GM12878 (cell line): ENCODE measurements around the gene KCNIP2. TPM values are rescaled to one million over a fixed set of nuclear protein-coding genes. Genes with fewer than 3 reads are reported as not detected.

Source experiments
- ATAC-seq: fragments of 200-7000 bp; cut with Tn5 transposase; 3 replicates; pipeline ENCODE4 v1.9.1; 2020; ENCODE audit warnings: mild to moderate bottlenecking, moderate library complexity
- BruUV-seq: library from RNA; stranded (reverse); fragments of 400-500 nt; replicated peaks from 2 replicates; lab custom pipeline; 2021; lab: Mats Ljungman, UMichigan
- CTCF ChIA-PET: fragments of 300-600 bp; sonication (Branson Sonifier 250); formaldehyde crosslinking; extraction: SDS; loops from one replicate; lab custom pipeline; 2021; ENCODE audit warnings: inconsistent platforms; lab: Yijun Ruan, JAX
- POLR2A ChIA-PET: fragments of 350-600 bp; formaldehyde crosslinking; extraction: SDS; loops from one replicate; lab custom pipeline; 2021; ENCODE audit warnings: inconsistent platforms; lab: Charles Lee
- RAD21 ChIA-PET: fragments of 300-600 bp; sonication (Branson Sonifier 250); formaldehyde crosslinking; loops from one replicate; lab custom pipeline; 2023; ENCODE audit warnings: antibody characterized with exemption; ENCODE audit not compliant: unreplicated experiment; lab: Charles Lee
- SMC1A ChIA-PET: fragments of 300-600 bp; sonication (Branson Sonifier 250); formaldehyde crosslinking; loops from one replicate; lab custom pipeline; 2023; ENCODE audit not compliant: unreplicated experiment, uncharacterized antibody; lab: Charles Lee
- DNase-seq: peaks from one replicate; pipeline ENCODE4 v3.0.0-alpha.2; 2011; ENCODE audit warnings: low read depth, low spot score
- FAIRE-seq: peaks from 3 replicates; lab custom pipeline; 2011; peaks lifted over from hg19 to GRCh38; lab: Jason Lieb, UNC
- H2AFZ ChIP-seq: 2 replicates; pipeline ENCODE4 v1.6.0; 2011; ENCODE audit warnings: low read depth, low read length, control low read depth; ENCODE audit not compliant: control insufficient read depth
- H3K27ac ChIP-seq: 2 replicates; pipeline ENCODE4 v1.5.1; 2011; ENCODE audit warnings: control low read depth; ENCODE audit not compliant: control insufficient read depth, insufficient read depth
- H3K27me3 ChIP-seq, 2 experiments: replicated peaks in 1 of 2; 2 replicates each; pipeline versions ENCODE4 v1.6.0 to v1.6.1; 2011; ENCODE audit warnings: low read length in 1 of 2; ENCODE audit not compliant: control insufficient read depth in 2 of 2, insufficient read depth in 2 of 2
- H3K36me3 ChIP-seq, 2 experiments: 2 replicates each; pipeline ENCODE4 v1.5.1; 2011; ENCODE audit warnings: low read length in 1 of 2; ENCODE audit not compliant: control insufficient read depth in 2 of 2, insufficient read depth in 2 of 2
- H3K4me1 ChIP-seq: 2 replicates; pipeline ENCODE4 v1.6.1; 2011; ENCODE audit warnings: mild to moderate bottlenecking, low read length, moderate library complexity, mixed read lengths; ENCODE audit not compliant: control insufficient read depth, insufficient read depth
- H3K4me2 ChIP-seq: 2 replicates; pipeline ENCODE4 v1.6.0; 2011; ENCODE audit warnings: control low read depth; ENCODE audit not compliant: control insufficient read depth, insufficient read depth
- H3K4me3 ChIP-seq: fragments of 200-600 bp; sonication (generic); 2 replicates; pipeline ENCODE4 v1.5.1; 2016
- H3K79me2 ChIP-seq: 2 replicates; pipeline ENCODE4 v1.6.0; 2011; ENCODE audit warnings: low read length; ENCODE audit not compliant: control insufficient read depth, insufficient read depth
- H3K9ac ChIP-seq: 2 replicates; pipeline ENCODE4 v1.8.0; 2011; ENCODE audit warnings: low read length, control low read depth, mixed read lengths; ENCODE audit not compliant: control insufficient read depth, insufficient read depth
- H3K9me3 ChIP-seq: replicated peaks from 3 replicates; pipeline ENCODE4 v1.5.1; 2011; ENCODE audit warnings: mild to moderate bottlenecking, low read length; ENCODE audit not compliant: control insufficient read depth, insufficient read depth
- H4K20me1 ChIP-seq: 2 replicates; pipeline ENCODE4 v1.6.0; 2011; ENCODE audit not compliant: control insufficient read depth, insufficient read depth
- BRCA1 ChIP-seq: IDR thresholded peaks from 2 replicates; pipeline ENCODE4 v1.6.1; 2011; ENCODE audit warnings: low read depth, low read length, improper control_type of control experiment
- GATAD2B ChIP-seq: fragments of 450-650 bp; conservative IDR thresholded peaks from 2 replicates; pipeline ENCODE4 v1.6.1; 2017; ENCODE audit warnings: low read depth, mild to moderate bottlenecking, moderate library complexity
- HDAC2 ChIP-seq: fragments of 200-600 bp; sonication (generic); IDR thresholded peaks from 2 replicates; pipeline ENCODE4 v1.6.1; 2017
- MTA2 ChIP-seq: fragments of 450-650 bp; IDR thresholded peaks from 2 replicates; pipeline ENCODE4 v1.6.1; 2016; ENCODE audit warnings: low read depth, mild to moderate bottlenecking, moderate library complexity
- NR2C2 ChIP-seq: IDR thresholded peaks from 2 replicates; pipeline ENCODE4 v1.6.1; 2011; ENCODE audit warnings: borderline replicate concordance, low read depth; ENCODE audit not compliant: control insufficient read depth, insufficient read length
- PAX8 ChIP-seq: fragments of 450-650 bp; IDR thresholded peaks from 2 replicates; pipeline ENCODE4 v1.6.1; 2017; ENCODE audit warnings: mild to moderate bottlenecking, moderate library complexity
- RB1 ChIP-seq: fragments of 450-650 bp; formaldehyde crosslinking; IDR thresholded peaks from 2 replicates; pipeline ENCODE4 v1.6.1; 2017; ENCODE audit warnings: mild to moderate bottlenecking, borderline replicate concordance
- SRF ChIP-seq, 2 experiments: IDR thresholded peaks; 2 replicates each; pipeline ENCODE4 v1.6.1; 2011; ENCODE audit warnings: low read depth in 2 of 2, low read length in 2 of 2, mild to moderate bottlenecking in 1 of 2, moderate library complexity in 1 of 2
- SUPT20H ChIP-seq: IDR thresholded peaks from 2 replicates; pipeline ENCODE4 v1.6.1; 2011; ENCODE audit warnings: low read depth, mild to moderate bottlenecking, low read length, moderate library complexity, borderline replicate concordance; ENCODE audit not compliant: control insufficient read depth
- ZNF217 ChIP-seq: fragments of 450-650 bp; IDR thresholded peaks from 2 replicates; pipeline ENCODE4 v1.6.1; 2017; ENCODE audit warnings: antibody characterized with exemption, mild to moderate bottlenecking
- WGBS: methylation state at CpG from one replicate; pipeline ENCODE4 v1.1.6; 2016; ENCODE audit warnings: low lambda C conversion rate; ENCODE audit not compliant: insufficient replicate concordance, insufficient coverage; ENCODE audit errors: missing lambda C conversion rate; 5-methylcytosine and 5-hydroxymethylcytosine counted together
- in situ Hi-C: fragments of 300-500 bp; cut with MboI; formaldehyde crosslinking; loops from 9 replicates; pipeline ENCODE4 v1.14.3; 2018; ENCODE audit warnings: mixed read lengths
- intact Hi-C: fragments of 100-400 bp; cut with micrococcal nuclease; formaldehyde crosslinking; loops from one replicate; pipeline ENCODE4 v1.14.2; 2022; ENCODE audit not compliant: unreplicated experiment
- polyA plus RNA-seq, 11 experiments: library from polyadenylated mRNA; depleted of rRNA in 4 of 11; unstranded in 6 of 11; stranded (reverse) in 5 of 11; fragments of >200 nt; fragmentation: Nextera tagmentation in 4 of 11; fragmentation: Illumina TruSeq in 1 of 11; extraction: Ambion mirVana in 4 of 11; extraction: Trizol in 1 of 11; gene quantifications; 1 replicate in 1 of 11; 2 replicates in 10 of 11; pipeline versions ENCODE4 v1.2.1 to v1.2.3, GENCODE V29; 2011 to 2016; ENCODE audit warnings: inconsistent platforms in 2 of 11, missing spikeins in 2 of 11, low read depth in 1 of 11
- total RNA-seq, 4 experiments: library from RNA; depleted of rRNA in 3 of 4; stranded (reverse); fragments of >200 nt in 3 of 4; fragmentation: Illumina TruSeq in 1 of 4; extraction: Trizol in 1 of 4; gene quantifications; 2 replicates each; pipeline versions ENCODE4 v1.2.1 to v1.2.3, GENCODE V29; 2013 to 2021
- TF ChIP-seq, protein P1 (sequence below): fragments of 450-650 bp; IDR thresholded peaks from 2 replicates; pipeline ENCODE4 v1.6.1; 2017; ENCODE audit warnings: antibody characterized with exemption, mild to moderate bottlenecking, moderate library complexity
- TF ChIP-seq, protein P2 (sequence below): fragments of 450-650 bp; IDR thresholded peaks from 2 replicates; pipeline ENCODE4 v1.6.1; 2017; ENCODE audit warnings: mild to moderate bottlenecking
- TF ChIP-seq, protein P3 (sequence below): fragments of 450-650 bp; IDR thresholded peaks from 2 replicates; pipeline ENCODE4 v1.6.1; 2017; ENCODE audit warnings: borderline replicate concordance
- TF ChIP-seq, protein P4 (sequence below): IDR thresholded peaks from 2 replicates; pipeline ENCODE4 v1.6.1; 2011; ENCODE audit warnings: mild to moderate bottlenecking, low read depth, low read length, moderate library complexity; ENCODE audit not compliant: insufficient replicate concordance

KCNIP2 gene
- total and polyA plus RNA-seq, 10 of the 15 experiments (the other 5 are each of a cell fraction or from before 2014, with no cell fraction given) = 0.46 to 4.3 (median 1.7) TPM

DNA sequence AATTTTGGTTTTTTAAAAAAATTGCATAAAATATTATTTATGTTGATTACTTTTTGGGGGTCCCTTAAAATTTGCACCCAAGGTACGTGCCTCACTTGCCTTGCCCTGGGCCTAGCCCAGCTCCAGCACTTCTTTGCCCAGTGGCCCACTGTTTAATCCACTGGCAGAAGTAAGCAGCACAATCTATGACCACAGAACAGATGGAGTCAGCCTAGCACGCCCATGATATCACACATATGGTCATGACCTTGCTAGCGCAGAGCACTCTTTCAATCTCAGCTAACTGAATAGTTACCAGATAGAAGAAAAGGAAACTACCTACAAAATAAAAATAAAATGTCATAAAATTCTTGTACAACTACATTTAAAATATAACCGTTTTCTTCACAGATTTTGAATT is 31.0 kb downstream of the KCNIP2 start:
- ChIA-PET RAD21 (interaction anchor here (0.9 kb wide), 1 partner anchor 28 kb away, joined by 4 read pairs; no protein-coding TSS in a partner anchor), CTCF (interaction anchor here (0.9 to 3.8 kb wide), 8 partner anchors 13 to 261 kb away, joined by 3 to 14 read pairs (median 7); no protein-coding TSS in a partner anchor), SMC1A (interaction anchor here (0.6 to 1.7 kb wide), 11 partner anchors 9 to 260 kb away, joined by 3 to 7 read pairs (median 4); partner anchors contain the start of genes DPCD and POLL), POLR2A (interaction anchor here (1.0 to 1.5 kb wide), 2 partner anchors 10 to 16 kb away, joined by 3 to 9 read pairs; no protein-coding TSS in a partner anchor)
- H3K27ac ChIP-seq = no peak overlapping the region
- peaks cover 18% of the 10 kb centered on the region; the same call in 1 of the 2 replicates for H4K20me1 ChIP-seq
- BruUV-seq = no TSS peak
- ATAC-seq (no peak), DNase-seq (no peak), FAIRE-seq (no peak)
- no peaks in the 10 kb centered on the region for H3K27me3 ChIP-seq
- 0 out of 2 replicates have a peak overlapping the region, but pooled peaks have one; percentile 2 for H3K4me3 ChIP-seq
- intact Hi-C loops (no loop called here), in situ Hi-C loops (no loop called here)
- H3K9me3 ChIP-seq = no peaks in the 10 kb centered on the region
- H2AFZ ChIP-seq = no peak overlapping the region
- 54% methylated on average over 4 of the region's 4 CpGs for whole genome bisulfite sequencing
- peaks cover 6% of the 10 kb centered on the region; the same call in 1 of the 2 replicates for H3K4me1 ChIP-seq
- H3K9ac ChIP-seq = no peak overlapping the region
- TF ChIP-seq MTA2 = no peak
- no peak for TF ChIP-seq ZNF217
- TF ChIP-seq, protein P1, sequence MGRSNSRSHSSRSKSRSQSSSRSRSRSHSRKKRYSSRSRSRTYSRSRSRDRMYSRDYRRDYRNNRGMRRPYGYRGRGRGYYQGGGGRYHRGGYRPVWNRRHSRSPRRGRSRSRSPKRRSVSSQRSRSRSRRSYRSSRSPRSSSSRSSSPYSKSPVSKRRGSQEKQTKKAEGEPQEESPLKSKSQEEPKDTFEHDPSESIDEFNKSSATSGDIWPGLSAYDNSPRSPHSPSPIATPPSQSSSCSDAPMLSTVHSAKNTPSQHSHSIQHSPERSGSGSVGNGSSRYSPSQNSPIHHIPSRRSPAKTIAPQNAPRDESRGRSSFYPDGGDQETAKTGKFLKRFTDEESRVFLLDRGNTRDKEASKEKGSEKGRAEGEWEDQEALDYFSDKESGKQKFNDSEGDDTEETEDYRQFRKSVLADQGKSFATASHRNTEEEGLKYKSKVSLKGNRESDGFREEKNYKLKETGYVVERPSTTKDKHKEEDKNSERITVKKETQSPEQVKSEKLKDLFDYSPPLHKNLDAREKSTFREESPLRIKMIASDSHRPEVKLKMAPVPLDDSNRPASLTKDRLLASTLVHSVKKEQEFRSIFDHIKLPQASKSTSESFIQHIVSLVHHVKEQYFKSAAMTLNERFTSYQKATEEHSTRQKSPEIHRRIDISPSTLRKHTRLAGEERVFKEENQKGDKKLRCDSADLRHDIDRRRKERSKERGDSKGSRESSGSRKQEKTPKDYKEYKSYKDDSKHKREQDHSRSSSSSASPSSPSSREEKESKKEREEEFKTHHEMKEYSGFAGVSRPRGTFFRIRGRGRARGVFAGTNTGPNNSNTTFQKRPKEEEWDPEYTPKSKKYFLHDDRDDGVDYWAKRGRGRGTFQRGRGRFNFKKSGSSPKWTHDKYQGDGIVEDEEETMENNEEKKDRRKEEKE = no peak
- no peak for TF ChIP-seq NR2C2
- TF ChIP-seq PAX8 = no peak
- no peak for TF ChIP-seq SUPT20H
- TF ChIP-seq RB1 = no peak
- TF ChIP-seq, protein P2, sequence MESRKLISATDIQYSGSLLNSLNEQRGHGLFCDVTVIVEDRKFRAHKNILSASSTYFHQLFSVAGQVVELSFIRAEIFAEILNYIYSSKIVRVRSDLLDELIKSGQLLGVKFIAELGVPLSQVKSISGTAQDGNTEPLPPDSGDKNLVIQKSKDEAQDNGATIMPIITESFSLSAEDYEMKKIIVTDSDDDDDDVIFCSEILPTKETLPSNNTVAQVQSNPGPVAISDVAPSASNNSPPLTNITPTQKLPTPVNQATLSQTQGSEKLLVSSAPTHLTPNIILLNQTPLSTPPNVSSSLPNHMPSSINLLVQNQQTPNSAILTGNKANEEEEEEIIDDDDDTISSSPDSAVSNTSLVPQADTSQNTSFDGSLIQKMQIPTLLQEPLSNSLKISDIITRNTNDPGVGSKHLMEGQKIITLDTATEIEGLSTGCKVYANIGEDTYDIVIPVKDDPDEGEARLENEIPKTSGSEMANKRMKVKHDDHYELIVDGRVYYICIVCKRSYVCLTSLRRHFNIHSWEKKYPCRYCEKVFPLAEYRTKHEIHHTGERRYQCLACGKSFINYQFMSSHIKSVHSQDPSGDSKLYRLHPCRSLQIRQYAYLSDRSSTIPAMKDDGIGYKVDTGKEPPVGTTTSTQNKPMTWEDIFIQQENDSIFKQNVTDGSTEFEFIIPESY = no peak
- TF ChIP-seq SRF (IDR thresholded peaks at IDR 0.05; ENCODE audit: low read depth in 2 of 2, low read length in 2 of 2) = no peak
- TF ChIP-seq, protein P3, sequence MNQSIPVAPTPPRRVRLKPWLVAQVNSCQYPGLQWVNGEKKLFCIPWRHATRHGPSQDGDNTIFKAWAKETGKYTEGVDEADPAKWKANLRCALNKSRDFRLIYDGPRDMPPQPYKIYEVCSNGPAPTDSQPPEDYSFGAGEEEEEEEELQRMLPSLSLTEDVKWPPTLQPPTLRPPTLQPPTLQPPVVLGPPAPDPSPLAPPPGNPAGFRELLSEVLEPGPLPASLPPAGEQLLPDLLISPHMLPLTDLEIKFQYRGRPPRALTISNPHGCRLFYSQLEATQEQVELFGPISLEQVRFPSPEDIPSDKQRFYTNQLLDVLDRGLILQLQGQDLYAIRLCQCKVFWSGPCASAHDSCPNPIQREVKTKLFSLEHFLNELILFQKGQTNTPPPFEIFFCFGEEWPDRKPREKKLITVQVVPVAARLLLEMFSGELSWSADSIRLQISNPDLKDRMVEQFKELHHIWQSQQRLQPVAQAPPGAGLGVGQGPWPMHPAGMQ = no peak
- TF ChIP-seq HDAC2 = no peak
- TF ChIP-seq GATAD2B = no peak
- TF ChIP-seq, protein P4, sequence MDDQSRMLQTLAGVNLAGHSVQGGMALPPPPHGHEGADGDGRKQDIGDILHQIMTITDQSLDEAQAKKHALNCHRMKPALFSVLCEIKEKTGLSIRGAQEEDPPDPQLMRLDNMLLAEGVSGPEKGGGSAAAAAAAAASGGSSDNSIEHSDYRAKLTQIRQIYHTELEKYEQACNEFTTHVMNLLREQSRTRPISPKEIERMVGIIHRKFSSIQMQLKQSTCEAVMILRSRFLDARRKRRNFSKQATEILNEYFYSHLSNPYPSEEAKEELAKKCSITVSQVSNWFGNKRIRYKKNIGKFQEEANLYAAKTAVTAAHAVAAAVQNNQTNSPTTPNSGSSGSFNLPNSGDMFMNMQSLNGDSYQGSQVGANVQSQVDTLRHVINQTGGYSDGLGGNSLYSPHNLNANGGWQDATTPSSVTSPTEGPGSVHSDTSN = no peak
- TF ChIP-seq BRCA1 = no peak
- peak overlapping the region; percentile 30; the same call in 1 of the 2 replicates for H3K4me2 ChIP-seq
- peaks cover 4 to 31% of the 10 kb centered on the region in 2 experiments for H3K36me3 ChIP-seq
- peaks cover 76% of the 10 kb centered on the region for H3K79me2 ChIP-seq
